H9 (cell line): ENCODE data around the gene STXBP1. TPM values are rescaled to one million over a fixed set of nuclear protein-coding genes. Genes with fewer than 3 reads are reported as not detected.

Source experiments
- DNase-seq: peaks from one replicate; pipeline ENCODE4 v3.0.0-alpha.2; 2017
- H2AFZ ChIP-seq: one replicate; pipeline ENCODE4 v1.6.1; 2013; ENCODE audit warnings: mild to moderate bottlenecking, low read length, control low read depth, moderate library complexity
- H2AK5ac ChIP-seq: 2 replicates; pipeline ENCODE4 v1.6.1; 2013; ENCODE audit warnings: low read length, control low read depth, mixed read lengths; ENCODE audit not compliant: insufficient read length
- H2BK120ac ChIP-seq: one replicate; pipeline ENCODE4 v1.6.1; 2013; ENCODE audit warnings: low read depth, mild to moderate bottlenecking, low read length, control low read depth, inconsistent platforms; ENCODE audit not compliant: poor library complexity, severe bottlenecking
- H2BK12ac ChIP-seq: 2 replicates; pipeline ENCODE4 v1.6.1; 2013; ENCODE audit warnings: low read length, control low read depth, mixed read lengths, low read depth; ENCODE audit not compliant: insufficient read length
- H2BK15ac ChIP-seq: 2 replicates; pipeline ENCODE4 v1.6.1; 2013; ENCODE audit warnings: low read depth, low read length, control low read depth
- H2BK20ac ChIP-seq: one replicate; pipeline ENCODE4 v1.6.1; 2013; ENCODE audit warnings: low read depth, mild to moderate bottlenecking, low read length, control low read depth, inconsistent platforms; ENCODE audit not compliant: poor library complexity, severe bottlenecking
- H2BK5ac ChIP-seq: 2 replicates; pipeline ENCODE4 v1.6.1; 2013; ENCODE audit warnings: low read length, control low read depth, mixed read lengths; ENCODE audit not compliant: insufficient read length
- H3K14ac ChIP-seq: 2 replicates; pipeline ENCODE4 v1.6.1; 2013; ENCODE audit warnings: low read length, control low read depth; ENCODE audit not compliant: insufficient read depth
- H3K18ac ChIP-seq: 2 replicates; pipeline ENCODE4 v1.6.1; 2013; ENCODE audit warnings: low read depth, mild to moderate bottlenecking, mixed read lengths, low read length, control low read depth; ENCODE audit not compliant: insufficient read length
- H3K23ac ChIP-seq: 2 replicates; pipeline ENCODE4 v1.6.1; 2013; ENCODE audit warnings: low read length, control low read depth, mixed read lengths, low read depth; ENCODE audit not compliant: insufficient read length
- H3K23me2 ChIP-seq: 2 replicates; pipeline ENCODE4 v1.6.1; 2013; ENCODE audit warnings: low read depth, mild to moderate bottlenecking, mixed read lengths, low read length, control low read depth; ENCODE audit not compliant: insufficient read length, poor library complexity, severe bottlenecking
- H3K27ac ChIP-seq: 2 replicates; pipeline ENCODE4 v1.5.1; 2013; ENCODE audit warnings: low read length, control low read depth, mixed read lengths, low read depth; ENCODE audit not compliant: insufficient read length
- H3K27me3 ChIP-seq: 2 replicates; pipeline ENCODE4 v1.6.1; 2013; ENCODE audit warnings: low read length, control low read depth, inconsistent platforms; ENCODE audit not compliant: insufficient read depth
- H3K4ac ChIP-seq: 2 replicates; pipeline ENCODE4 v1.6.1; 2013; ENCODE audit warnings: low read depth, mild to moderate bottlenecking, control low read depth, inconsistent platforms, low read length, moderate library complexity
- H3K4me1 ChIP-seq: 2 replicates; pipeline ENCODE4 v1.6.1; 2013; ENCODE audit warnings: low read length, control low read depth, inconsistent platforms; ENCODE audit not compliant: insufficient read depth
- H3K4me2 ChIP-seq: 2 replicates; pipeline ENCODE4 v1.6.1; 2013; ENCODE audit warnings: low read length, control low read depth, mixed read lengths; ENCODE audit not compliant: insufficient read length, insufficient read depth
- H3K56ac ChIP-seq: 2 replicates; pipeline ENCODE4 v1.6.1; 2013; ENCODE audit warnings: low read depth, mild to moderate bottlenecking, mixed read lengths, low read length, control low read depth; ENCODE audit not compliant: insufficient read length
- H3K79me1 ChIP-seq: 2 replicates; pipeline ENCODE4 v1.6.1; 2013; ENCODE audit warnings: low read depth, mild to moderate bottlenecking, moderate library complexity, low read length, control low read depth, inconsistent platforms; ENCODE audit not compliant: insufficient read depth, poor library complexity, severe bottlenecking
- H3K79me2 ChIP-seq: 2 replicates; pipeline ENCODE4 v1.6.1; 2013; ENCODE audit warnings: low read length, control low read depth, inconsistent platforms; ENCODE audit not compliant: insufficient read depth
- H3K9ac ChIP-seq: 2 replicates; pipeline ENCODE4 v1.6.1; 2013; ENCODE audit warnings: low read length, control low read depth, mixed read lengths; ENCODE audit not compliant: insufficient read length; ENCODE audit errors: extremely low read depth
- H3K9me3 ChIP-seq: one replicate; pipeline ENCODE4 v1.6.1; 2013; ENCODE audit warnings: low read depth, low read length, inconsistent platforms; ENCODE audit not compliant: control insufficient read depth
- H3T11ph ChIP-seq: one replicate; pipeline ENCODE4 v1.6.1; 2013; ENCODE audit warnings: mild to moderate bottlenecking, low read length, control low read depth, inconsistent platforms
- H4K20me1 ChIP-seq: one replicate; pipeline ENCODE4 v1.6.1; 2013; ENCODE audit not compliant: control insufficient read depth, insufficient read length, insufficient read depth
- H4K5ac ChIP-seq: 2 replicates; pipeline ENCODE4 v1.6.1; 2013; ENCODE audit warnings: low read depth, mild to moderate bottlenecking, mixed read lengths, low read length, control low read depth; ENCODE audit not compliant: insufficient read length
- H4K8ac ChIP-seq: replicated peaks from 2 replicates; pipeline ENCODE4 v1.6.1; 2013; ENCODE audit warnings: low read length, control low read depth, mixed read lengths, low read depth; ENCODE audit not compliant: insufficient read length
- H4K91ac ChIP-seq: 2 replicates; pipeline ENCODE4 v1.6.1; 2013; ENCODE audit warnings: low read depth, mild to moderate bottlenecking, moderate library complexity, mixed read lengths, low read length, control low read depth; ENCODE audit not compliant: insufficient read length
- H3K27ac Mint-ChIP-seq, 3 experiments: 2 replicates in 2 of 3; 3 replicates in 1 of 3; pipeline ENCODE4 v1.8.0; 2020 to 2021; ENCODE audit warnings: mixed read lengths in 3 of 3, mild to moderate bottlenecking in 1 of 3, moderate library complexity in 1 of 3
- H3K27me3 Mint-ChIP-seq: 2 replicates; pipeline ENCODE4 v1.8.0; 2021; ENCODE audit warnings: low read depth, mild to moderate bottlenecking, moderate library complexity, mixed read lengths
- H3K36me3 Mint-ChIP-seq, 3 experiments: 2 replicates in 2 of 3; 3 replicates in 1 of 3; pipeline ENCODE4 v1.8.0; 2020 to 2021; ENCODE audit warnings: low read depth in 3 of 3, mixed read lengths in 3 of 3; ENCODE audit not compliant: insufficient read depth in 1 of 3
- H3K4me1 Mint-ChIP-seq, 2 experiments: 2 replicates each; pipeline ENCODE4 v1.8.0; 2020; ENCODE audit warnings: mixed read lengths in 2 of 2
- H3K4me3 Mint-ChIP-seq, 2 experiments: 2 replicates in 1 of 2; 3 replicates in 1 of 2; pipeline ENCODE4 v1.8.0; 2020 to 2021; ENCODE audit warnings: mild to moderate bottlenecking in 2 of 2, mixed read lengths in 2 of 2, moderate library complexity in 1 of 2
- H3K9me3 Mint-ChIP-seq, 2 experiments: 2 replicates in 1 of 2; 3 replicates in 1 of 2; pipeline ENCODE4 v1.8.0; 2020; ENCODE audit warnings: mild to moderate bottlenecking in 2 of 2, mixed read lengths in 2 of 2, moderate library complexity in 1 of 2
- CTCF ChIP-seq: fragments of 200-600 bp; sonication (generic); conservative IDR thresholded peaks from 3 replicates; pipeline ENCODE4 v1.8.0; 2021; ENCODE audit warnings: antibody characterized with exemption, mild to moderate bottlenecking
- WGBS: extraction: QIAGEN DNeasy Blood & Tissue Kit; methylation state at CpG from one replicate; pipeline ENCODE4 v1.1.7; 2013; ENCODE audit warnings: missing lambda C conversion rate, low lambda C conversion rate, mixed read lengths; ENCODE audit not compliant: insufficient read length; ENCODE audit errors: extremely low coverage; 5-methylcytosine and 5-hydroxymethylcytosine counted together
- total RNA-seq: library from RNA; stranded (reverse); gene quantifications from 2 replicates; pipeline ENCODE4 v1.2.1, GENCODE V29; 2021

The STXBP1 gene
- total RNA-seq, 1 experiment from 2014 or later: 22.3 TPM

GRCh38 chr9:127603226-127603625, 8.9 kb upstream of the STXBP1 start:
- Histone ChIP-seq H3K23me2 (peaks cover 3% of the 10 kb centered on the region), H2AK5ac (no peak overlapping the region), H4K5ac (no peak overlapping the region), H3K27ac (no peak overlapping the region), H3K4me1 (no peaks in the 10 kb centered on the region), H3K23ac (no peak overlapping the region), H3K9me3 (no peaks in the 10 kb centered on the region), H2AFZ (no peak overlapping the region), H4K8ac (no peak overlapping the region), H3K9ac (no peak overlapping the region), H3K18ac (no peak overlapping the region), H3K79me1 (no peaks in the 10 kb centered on the region), H3K27me3 (no peaks in the 10 kb centered on the region), H2BK5ac (no peak overlapping the region), H3T11ph (no peak overlapping the region), H3K4ac (no peak overlapping the region), H2BK20ac (no peak overlapping the region), H2BK120ac (no peak overlapping the region), H4K91ac (no peak overlapping the region), H4K20me1 (no peaks in the 10 kb centered on the region), H3K14ac (no peak overlapping the region), H3K4me2 (no peak overlapping the region), H3K79me2 (no peaks in the 10 kb centered on the region), H2BK15ac (no peak overlapping the region), H3K56ac (no peak overlapping the region), H2BK12ac (no peak overlapping the region)
- Mint-ChIP-seq H3K4me1 (peaks cover 14 to 24% of the 10 kb centered on the region in 2 experiments), H3K36me3 (no peaks in the 10 kb centered on the region), H3K4me3 (no peak overlapping the region), H3K27ac (no peak overlapping the region), H3K27me3 (peaks cover 10% of the 10 kb centered on the region), H3K9me3 (no peaks in the 10 kb centered on the region)
- WGBS: no CpG with 5 or more reads among the region's 3 CpGs
- DNase-seq: no peak
- no peak for TF ChIP-seq CTCF
